Esophagus squamous epithelium (tissue), 5 donors: ENCODE results near the gene ORM1. TPM values are rescaled to one million over a fixed set of nuclear protein-coding genes. Genes with fewer than 3 reads are reported as not detected.

Experiments used
- DNase-seq: peaks from one replicate; lab custom pipeline; 2025; lab: John Stamatoyannopoulos, UW
- H3K27ac ChIP-seq, 4 donors: fragments of 200-600 bp; sonication (generic); one replicate each; pipeline ENCODE4 v1.5.1; 2016 to 2019; ENCODE audit warnings: mild to moderate bottlenecking in 1 of 4
- H3K27me3 ChIP-seq, 4 donors: fragments of 200-600 bp; sonication (generic); 1 replicate in 3 of 4; 2 replicates in 1 of 4; pipeline versions ENCODE4 v1.5.1 to v1.6.0; 2017 to 2021; ENCODE audit warnings: antibody characterized with exemption in 1 of 4
- H3K36me3 ChIP-seq, 3 donors: fragments of 200-600 bp; sonication (generic); one replicate each; pipeline ENCODE4 v1.5.1; 2016 to 2019
- H3K4me1 ChIP-seq, 3 donors: fragments of 200-600 bp; sonication (generic); one replicate each; pipeline ENCODE4 v1.5.1; 2017 to 2019
- H3K4me3 ChIP-seq, 4 donors: fragments of 200-600 bp; sonication (generic); 1 replicate in 3 of 4; 2 replicates in 1 of 4; pipeline ENCODE4 v1.5.1; 2016 to 2019; ENCODE audit warnings: mild to moderate bottlenecking in 2 of 4, moderate library complexity in 1 of 4
- H3K9me3 ChIP-seq, 3 donors: fragments of 200-600 bp; sonication (generic); one replicate each; pipeline ENCODE4 v1.5.1; 2016 to 2019
- POLR2A ChIP-seq, 4 donors: fragments of 450-650 bp; IDR thresholded peaks; one replicate each; pipeline ENCODE4 v1.6.1; 2017; ENCODE audit warnings: antibody characterized with exemption in 4 of 4, mild to moderate bottlenecking in 4 of 4, moderate library complexity in 3 of 4
- WGBS, 2 donors: methylation state at CpG; one replicate each; pipeline ENCODE4 v1.1.5; 2018; 5-methylcytosine and 5-hydroxymethylcytosine counted together
- intact Hi-C: fragments of 100-400 bp; cut with DNase I; formaldehyde crosslinking; loops from one replicate; pipeline ENCODE4 v1.15.0; 2022
- total RNA-seq, 4 donors: library from RNA; depleted of rRNA; stranded (reverse); fragments of >200 nt; gene quantifications; one replicate each; pipeline ENCODE4 v1.1.0, GENCODE V29; 2016
- TF ChIP-seq, protein P1 (sequence below), 6 experiments: fragments of 450-650 bp in 4 of 6; fragments of 200-600 bp in 2 of 6; sonication (generic) in 2 of 6; IDR thresholded peaks; one replicate each; pipeline ENCODE4 v1.5.1; 2016 to 2019; ENCODE audit warnings: antibody characterized with exemption in 6 of 6, mild to moderate bottlenecking in 4 of 6, moderate library complexity in 4 of 6
- donor health status: DM: yes; HTN: yes; CAD: no.

ORM1 gene
- total RNA-seq, 4 donors from 2014 or later, result 0.41 TPM; not detected in 3

DNA sequence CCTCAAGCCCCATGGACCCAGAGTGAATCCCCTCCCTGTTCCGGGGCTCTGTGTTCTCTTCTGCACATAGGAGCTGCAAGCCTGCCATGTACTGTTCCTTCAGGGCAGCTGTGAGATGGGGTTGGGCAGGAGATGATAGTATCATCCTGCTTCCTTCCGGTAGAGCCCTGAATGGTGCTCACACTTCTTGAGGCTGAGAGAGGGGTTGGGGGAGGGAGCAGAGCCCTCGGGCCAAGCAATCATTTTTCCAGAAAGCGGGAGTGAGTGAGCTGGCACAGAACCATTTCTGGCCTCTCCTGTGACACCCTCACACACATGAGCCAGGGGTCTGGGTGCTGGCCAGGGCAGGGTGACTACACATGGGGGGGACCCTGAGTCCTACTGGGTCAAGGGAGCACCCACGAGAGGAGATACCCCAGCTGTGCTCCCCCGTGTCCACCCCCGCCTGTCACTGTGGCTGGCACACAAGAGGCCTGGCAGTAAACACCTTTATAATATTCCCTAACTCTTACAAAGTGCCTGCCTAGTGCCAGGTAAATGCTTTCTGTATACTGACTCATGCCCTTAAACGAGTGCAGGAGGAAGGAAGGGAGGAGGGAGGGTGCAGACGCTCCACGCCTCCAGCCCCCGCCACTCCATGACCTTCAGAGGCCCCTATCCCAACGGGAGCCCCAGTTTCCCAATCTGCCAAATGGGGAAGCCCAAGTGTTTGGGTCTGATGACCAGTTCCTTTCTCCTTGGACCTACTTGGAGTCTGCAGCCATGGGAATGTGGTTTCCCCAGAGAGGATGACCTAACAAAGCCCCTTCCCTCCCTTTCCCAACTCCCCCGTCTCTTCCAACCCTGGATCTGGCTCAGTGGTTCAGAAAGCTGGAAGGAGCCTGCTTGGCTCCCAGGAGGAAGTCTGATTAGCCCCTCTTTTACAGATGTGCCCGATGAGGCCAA lies 49.3 kb downstream of the ORM1 start:
- TF ChIP-seq POLR2A (IDR thresholded peaks at IDR 0.05), result peak in 1 of 4 donors; percentile 54
- TF ChIP-seq, protein P1, sequence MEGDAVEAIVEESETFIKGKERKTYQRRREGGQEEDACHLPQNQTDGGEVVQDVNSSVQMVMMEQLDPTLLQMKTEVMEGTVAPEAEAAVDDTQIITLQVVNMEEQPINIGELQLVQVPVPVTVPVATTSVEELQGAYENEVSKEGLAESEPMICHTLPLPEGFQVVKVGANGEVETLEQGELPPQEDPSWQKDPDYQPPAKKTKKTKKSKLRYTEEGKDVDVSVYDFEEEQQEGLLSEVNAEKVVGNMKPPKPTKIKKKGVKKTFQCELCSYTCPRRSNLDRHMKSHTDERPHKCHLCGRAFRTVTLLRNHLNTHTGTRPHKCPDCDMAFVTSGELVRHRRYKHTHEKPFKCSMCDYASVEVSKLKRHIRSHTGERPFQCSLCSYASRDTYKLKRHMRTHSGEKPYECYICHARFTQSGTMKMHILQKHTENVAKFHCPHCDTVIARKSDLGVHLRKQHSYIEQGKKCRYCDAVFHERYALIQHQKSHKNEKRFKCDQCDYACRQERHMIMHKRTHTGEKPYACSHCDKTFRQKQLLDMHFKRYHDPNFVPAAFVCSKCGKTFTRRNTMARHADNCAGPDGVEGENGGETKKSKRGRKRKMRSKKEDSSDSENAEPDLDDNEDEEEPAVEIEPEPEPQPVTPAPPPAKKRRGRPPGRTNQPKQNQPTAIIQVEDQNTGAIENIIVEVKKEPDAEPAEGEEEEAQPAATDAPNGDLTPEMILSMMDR (IDR thresholded peaks at IDR 0.05), result no peak
- WGBS, 2 donors, result 21 to 37% methylated on average over 5 to 7 of the region's 14 CpGs
- Histone ChIP-seq H3K4me3 (peak overlapping the region in 1 of 4 donors; percentile 21), H3K27ac (peak overlapping the region; percentile 50 to 83 (median 68)), H3K36me3 (peaks cover 0 to 80% (median 15%) of the 10 kb centered on the region in 3 donors), H3K9me3 (no peaks in the 10 kb centered on the region), H3K4me1 (peaks cover 5 to 64% (median 16%) of the 10 kb centered on the region in 3 donors), H3K27me3 (no peaks in the 10 kb centered on the region)
- DNase-seq, result no peak
- intact Hi-C loops, result no loop called here

DNA sequence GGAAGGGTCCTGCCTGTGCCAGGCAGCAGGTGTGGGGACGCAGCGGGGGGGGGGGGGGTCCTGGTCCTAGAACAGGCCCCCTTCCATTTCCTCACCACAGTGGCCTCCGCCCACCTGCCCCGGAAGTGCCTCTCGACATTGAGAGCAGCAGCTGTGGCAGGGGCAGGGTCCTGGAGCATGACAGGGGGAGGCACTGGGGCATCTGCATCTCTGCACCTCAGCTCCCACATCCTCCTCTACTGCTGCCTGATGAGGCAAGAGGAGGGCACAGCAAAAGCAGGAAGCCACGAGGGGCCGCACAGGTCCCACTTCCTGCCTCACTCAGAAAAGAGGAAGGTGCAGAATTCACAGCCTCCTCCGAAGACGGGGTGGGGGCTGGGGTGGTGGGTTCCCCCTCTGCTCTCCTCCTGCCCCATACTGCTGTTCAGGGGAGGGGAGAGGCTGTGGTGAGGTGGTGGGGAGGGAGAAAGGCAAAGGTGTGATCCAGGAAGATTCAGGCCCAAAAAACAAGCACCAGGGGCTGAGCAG lies 50.1 kb downstream of the ORM1 start:
- Histone ChIP-seq H3K9me3 (no peaks in the 10 kb centered on the region), H3K4me1 (peaks cover 5 to 56% (median 16%) of the 10 kb centered on the region in 3 donors), H3K27me3 (no peaks in the 10 kb centered on the region), H3K27ac (peak overlapping the region; percentile 50 to 83 (median 68)), H3K36me3 (peaks cover 0 to 78% (median 19%) of the 10 kb centered on the region in 3 donors), H3K4me3 (peak overlapping the region in 1 of 4 donors; percentile 21)
- TF ChIP-seq POLR2A (IDR thresholded peaks at IDR 0.05), result peak in 1 of 4 donors; percentile 45
- TF ChIP-seq, protein P1 (IDR thresholded peaks at IDR 0.05), result no peak
- intact Hi-C loops, result no loop called here
- WGBS, 2 donors, result 67 to 85% methylated on average over 1 to 6 of the region's 9 CpGs
- peak; percentile 63 for DNase-seq

DNA sequence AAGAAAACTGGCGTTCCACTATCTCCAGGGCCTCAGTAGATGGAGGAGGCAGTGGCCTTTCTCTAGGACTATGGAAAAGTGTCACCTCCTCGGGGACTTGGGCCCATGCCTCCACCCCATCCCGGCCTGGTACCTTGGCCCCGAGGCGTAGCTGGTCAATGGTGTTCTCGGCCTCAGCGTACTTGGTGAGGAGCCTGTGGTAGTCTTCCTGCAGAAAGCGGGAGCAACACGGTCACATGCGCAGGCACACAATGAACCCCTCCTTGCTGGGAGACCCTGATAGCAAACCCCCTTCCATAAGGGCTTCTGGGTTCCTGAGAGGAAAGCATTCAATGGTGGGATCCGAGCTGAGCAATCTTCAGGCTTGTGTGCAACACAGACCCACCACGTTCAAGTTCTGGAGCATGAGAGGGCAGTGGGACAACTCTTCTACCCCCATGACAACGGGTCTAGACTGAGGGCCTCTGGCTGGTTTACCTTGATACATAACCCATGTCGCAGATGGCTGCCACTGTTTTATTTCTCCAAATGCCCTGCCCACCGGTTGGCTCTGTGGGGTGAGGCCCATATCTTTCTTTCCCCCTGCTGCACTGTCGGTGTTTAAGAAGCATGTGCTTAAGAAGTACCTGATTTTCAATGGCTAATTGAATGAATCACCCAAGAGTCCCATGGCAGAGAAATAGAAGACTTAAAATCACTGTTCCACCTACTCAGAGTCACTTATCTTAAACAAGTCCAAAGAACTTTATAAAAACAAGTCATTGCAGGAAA lies 51.2 kb downstream of the ORM1 start:
- H3K4me3 ChIP-seq, result no peak overlapping the region
- peaks cover 5 to 58% (median 19%) of the 10 kb centered on the region in 3 donors for H3K4me1 ChIP-seq
- no peak for DNase-seq
- TF ChIP-seq POLR2A (IDR thresholded peaks at IDR 0.05), result no peak
- TF ChIP-seq, protein P1 (IDR thresholded peaks at IDR 0.05), result no peak
- WGBS, 2 donors, result 81 to 88% methylated on average over 6 to 12 of the region's 16 CpGs
- H3K27me3 ChIP-seq, result no peaks in the 10 kb centered on the region
- peak overlapping the region in 2 of 4 donors; percentile 10 to 78 for H3K27ac ChIP-seq
- intact Hi-C loops, result no loop called here
- peaks cover 0 to 81% (median 21%) of the 10 kb centered on the region in 3 donors for H3K36me3 ChIP-seq
- H3K9me3 ChIP-seq, result no peaks in the 10 kb centered on the region

DNA sequence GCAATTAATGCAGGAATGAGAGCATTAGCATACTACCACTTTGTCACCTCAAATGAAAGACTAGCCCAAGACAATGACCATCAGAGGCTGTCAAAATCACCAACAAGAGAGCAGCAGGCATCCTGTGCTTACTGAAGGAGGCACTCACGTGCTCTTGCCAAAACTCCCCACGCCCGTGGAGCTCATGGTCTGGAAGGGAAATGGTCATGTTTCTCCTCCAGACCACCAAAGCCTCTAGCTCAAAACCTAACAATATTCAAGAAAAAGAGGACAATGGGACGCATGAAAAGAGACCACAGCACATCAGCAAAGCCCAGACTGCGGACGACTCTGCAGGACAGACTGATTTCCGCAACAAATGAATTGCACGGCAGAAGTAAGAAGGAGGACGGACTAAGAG lies 52.0 kb downstream of the ORM1 start:
- 80 to 90% methylated on average over 9 of the region's 9 CpGs for WGBS, 2 donors
- DNase-seq, result no peak
- no peak overlapping the region for H3K27ac ChIP-seq
- peaks cover 5 to 65% (median 20%) of the 10 kb centered on the region in 3 donors for H3K4me1 ChIP-seq
- no peaks in the 10 kb centered on the region for H3K27me3 ChIP-seq
- no peaks in the 10 kb centered on the region for H3K9me3 ChIP-seq
- no peak overlapping the region for H3K4me3 ChIP-seq
- TF ChIP-seq POLR2A (IDR thresholded peaks at IDR 0.05), result no peak
- TF ChIP-seq, protein P1 (IDR thresholded peaks at IDR 0.05), result no peak
- peaks cover 0 to 84% (median 26%) of the 10 kb centered on the region in 3 donors for H3K36me3 ChIP-seq
- intact Hi-C loops, result no loop called here
